HepG2 (cell line): ENCODE data around the gene SLC25A19. TPM values are rescaled to one million over a fixed set of nuclear protein-coding genes. Genes with fewer than 3 reads are reported as not detected.

ENCODE experiments used
- ATAC-seq: fragments of 200-7000 bp; cut with Tn5 transposase; 3 replicates; pipeline ENCODE4 v1.9.1; 2020; ENCODE audit warnings: mild to moderate bottlenecking, moderate library complexity
- BruUV-seq: library from RNA; stranded (reverse); fragments of 400-500 nt; replicated peaks from 2 replicates; lab custom pipeline; 2021; lab: Mats Ljungman, UMichigan
- CTCF ChIA-PET: fragments of 300-600 bp; formaldehyde crosslinking; extraction: SDS; loops from one replicate; lab custom pipeline; 2021; ENCODE audit warnings: low total read pairs, inconsistent platforms, low intra/inter-chr PET ratio; lab: Yijun Ruan, JAX
- POLR2A ChIA-PET: fragments of 350-600 bp; sonication (Branson Sonifier 250); formaldehyde crosslinking; loops from one replicate; lab custom pipeline; 2020; ENCODE audit warnings: antibody characterized with exemption, inconsistent platforms; lab: Yijun Ruan, JAX
- DNase-seq: peaks from one replicate; pipeline ENCODE4 v3.0.0-alpha.2; 2015; ENCODE audit warnings: low spot score
- FAIRE-seq: peaks from 3 replicates; lab custom pipeline; 2011; peaks lifted over from hg19 to GRCh38; lab: Jason Lieb, UNC
- H2AFZ ChIP-seq: one replicate; pipeline ENCODE4 v1.6.1; 2011; ENCODE audit warnings: low read length, inconsistent platforms
- H3K27ac ChIP-seq: fragments of 300-600 bp; 3 replicates; pipeline ENCODE4 v1.8.0; 2011; ENCODE audit warnings: mixed run types, mild to moderate bottlenecking, mixed read lengths, low read length, inconsistent platforms; ENCODE audit not compliant: insufficient read depth; ENCODE audit errors: extremely low read length
- H3K27me3 ChIP-seq, 2 experiments: fragments of 200-600 bp in 1 of 2; 2 replicates in 1 of 2; 3 replicates in 1 of 2; pipeline versions ENCODE4 v1.6.0 to v1.8.0; 2011; ENCODE audit warnings: low read length in 2 of 2, mild to moderate bottlenecking in 2 of 2, moderate library complexity in 2 of 2, inconsistent platforms in 1 of 2; ENCODE audit not compliant: insufficient read depth in 2 of 2, control insufficient read depth in 1 of 2
- H3K36me3 ChIP-seq, 2 experiments: fragments of 200-600 bp in 1 of 2; replicated peaks in 1 of 2; 2 replicates in 1 of 2; 3 replicates in 1 of 2; pipeline versions ENCODE4 v1.5.1 to v1.8.0; 2011; ENCODE audit warnings: low read length in 2 of 2, inconsistent platforms in 1 of 2; ENCODE audit not compliant: insufficient read depth in 2 of 2, control insufficient read depth in 1 of 2
- H3K4me1 ChIP-seq: 2 replicates; pipeline ENCODE4 v1.5.1; 2012; ENCODE audit warnings: low read length, inconsistent platforms; ENCODE audit not compliant: insufficient read depth
- H3K4me2 ChIP-seq: 2 replicates; pipeline ENCODE4 v1.6.0; 2011; ENCODE audit warnings: low read depth, low read length, inconsistent platforms
- H3K4me3 ChIP-seq, 3 experiments: fragments of 200-600 bp in 1 of 3; sonication (generic), shearing (Covaris generic) in 1 of 3; replicated peaks in 1 of 3; 2 replicates each; pipeline ENCODE4 v1.5.1; 2011 to 2016; ENCODE audit warnings: low read length in 3 of 3, inconsistent platforms in 2 of 3, low read depth in 2 of 3, mild to moderate bottlenecking in 2 of 3, control low read depth in 1 of 3, mixed read lengths in 1 of 3; ENCODE audit not compliant: insufficient read depth in 1 of 3
- H3K79me2 ChIP-seq: one replicate; pipeline ENCODE4 v1.6.1; 2011; ENCODE audit warnings: low read length, inconsistent platforms; ENCODE audit not compliant: insufficient read depth
- H3K9ac ChIP-seq: 2 replicates; pipeline ENCODE4 v1.6.0; 2011; ENCODE audit warnings: mild to moderate bottlenecking, low read depth, low read length, inconsistent platforms; ENCODE audit not compliant: insufficient read depth
- H3K9me3 ChIP-seq: 2 replicates; pipeline ENCODE4 v1.5.1; 2012; ENCODE audit warnings: mild to moderate bottlenecking, low read length
- H4K20me1 ChIP-seq: 2 replicates; pipeline ENCODE4 v1.6.0; 2011; ENCODE audit warnings: inconsistent platforms, mild to moderate bottlenecking, low read length, moderate library complexity; ENCODE audit not compliant: insufficient read depth
- CEBPB ChIP-seq: IDR thresholded peaks from 2 replicates; pipeline ENCODE4 v1.6.1; 2011; ENCODE audit warnings: low read depth, low read length, improper control_type of control experiment, borderline replicate concordance
- CREB1 ChIP-seq, 2 experiments: fragments of 450-650 bp in 1 of 2; IDR thresholded peaks; 2 replicates each; pipeline ENCODE4 v1.6.1; 2016 to 2017; ENCODE audit warnings: control low read depth in 1 of 2, mild to moderate bottlenecking in 1 of 2, missing compliant biosample characterization in 1 of 2, missing genetic modification characterization in 1 of 2
- FOXO1 ChIP-seq: sonication (generic); formaldehyde crosslinking; IDR thresholded peaks from 2 replicates; pipeline ENCODE4 v1.4.0; 2020; ENCODE audit warnings: missing genetic modification reagents
- HCFC1 ChIP-seq: fragments of 150-350 bp; IDR thresholded peaks from 2 replicates; pipeline ENCODE4 v1.6.1; 2014; ENCODE audit warnings: low read depth, low read length
- HMG20B ChIP-seq: conservative IDR thresholded peaks from 2 replicates; pipeline ENCODE4 v1.6.1; 2016; ENCODE audit warnings: missing genetic modification reagents, missing compliant biosample characterization
- HNRNPH1 ChIP-seq: fragments of 200-400 bp; formaldehyde crosslinking; optimal IDR thresholded peaks from 2 replicates; pipeline ENCODE3; 2017; ENCODE audit warnings: mild to moderate bottlenecking, low read depth, low read length
- SRSF9 ChIP-seq: fragments of 200-400 bp; formaldehyde crosslinking; IDR thresholded peaks from 2 replicates; pipeline ENCODE4 v1.6.1; 2018; ENCODE audit warnings: borderline replicate concordance, mild to moderate bottlenecking, low read depth, low read length; ENCODE audit not compliant: insufficient read depth, poor library complexity, severe bottlenecking
- TAF1 ChIP-seq: sonication (generic); formaldehyde crosslinking; IDR thresholded peaks from 2 replicates; pipeline ENCODE4 v1.4.0; 2020; ENCODE audit warnings: missing genetic modification reagents
- TP53 ChIP-seq: sonication (generic); formaldehyde crosslinking; conservative IDR thresholded peaks from 2 replicates; pipeline ENCODE4 v1.4.0; 2020; ENCODE audit warnings: missing genetic modification reagents
- ZEB1 ChIP-seq: IDR thresholded peaks from 2 replicates; pipeline ENCODE4 v1.6.1; 2012; ENCODE audit warnings: mild to moderate bottlenecking, low read depth, inconsistent platforms; ENCODE audit not compliant: insufficient replicate concordance
- ZNF121 ChIP-seq: sonication (generic); formaldehyde crosslinking; IDR thresholded peaks from 2 replicates; pipeline ENCODE4 v1.5.0; 2020; ENCODE audit warnings: mild to moderate bottlenecking, missing genetic modification reagents
- ZNF296 ChIP-seq: sonication (generic); formaldehyde crosslinking; conservative IDR thresholded peaks from 2 replicates; pipeline ENCODE4 v1.5.0; 2020; ENCODE audit warnings: mild to moderate bottlenecking, missing genetic modification reagents
- ZNF446 ChIP-seq: sonication (generic); formaldehyde crosslinking; IDR thresholded peaks from 2 replicates; pipeline ENCODE4 v1.5.0; 2020; ENCODE audit warnings: mild to moderate bottlenecking, missing genetic modification reagents
- ZNF652 ChIP-seq: IDR thresholded peaks from 2 replicates; pipeline ENCODE4 v1.6.1; 2016; ENCODE audit warnings: low read depth, borderline replicate concordance
- ZSCAN31 ChIP-seq: sonication (generic); formaldehyde crosslinking; IDR thresholded peaks from 2 replicates; pipeline ENCODE4 v1.5.0; 2020; ENCODE audit warnings: low read depth, mild to moderate bottlenecking, missing genetic modification reagents
- WGBS: methylation state at CpG from one replicate; pipeline ENCODE4 v1.1.6; 2017; ENCODE audit warnings: low lambda C conversion rate; 5-methylcytosine and 5-hydroxymethylcytosine counted together
- in situ Hi-C: cut with HindIII; loops from 2 replicates; pipeline ENCODE4 v1.10.0; 2017; ENCODE audit warnings: low pct_unique_long_range_greater_than_20kb; ENCODE audit not compliant: extremely low pct_ligation_motif_present
- intact Hi-C: fragments of 100-400 bp; cut with micrococcal nuclease; formaldehyde crosslinking; loops from one replicate; pipeline ENCODE4 v1.10.0; 2022; ENCODE audit not compliant: unreplicated experiment
- polyA plus RNA-seq, 8 experiments: library from polyadenylated mRNA; depleted of rRNA in 3 of 8; stranded (reverse) in 7 of 8; unstranded in 1 of 8; fragments of >200 nt; fragmentation: Illumina TruSeq in 4 of 8; extraction: Trizol in 4 of 8; gene quantifications; 2 replicates each; pipeline versions ENCODE4 v1.2.1 to v1.2.3, GENCODE V29; 2011 to 2016; ENCODE audit warnings: low read depth in 4 of 8, missing spikeins in 1 of 8, mixed read lengths in 1 of 8; ENCODE audit not compliant: insufficient read depth in 1 of 8
- total RNA-seq, 5 experiments: library from RNA; depleted of rRNA; stranded (reverse); fragments of >200 nt; fragmentation: Illumina TruSeq; extraction: Trizol; gene quantifications; 2 replicates each; pipeline ENCODE4 v1.2.3, GENCODE V29; 2016; ENCODE audit warnings: low read depth in 1 of 5
- TF ChIP-seq, protein P1 (sequence below): sonication (generic); formaldehyde crosslinking; IDR thresholded peaks from 2 replicates; pipeline ENCODE4 v1.8.1; 2023; ENCODE audit warnings: missing genetic modification reagents, mild to moderate bottlenecking, borderline replicate concordance
- TF ChIP-seq, protein P2 (sequence below): sonication (generic); formaldehyde crosslinking; IDR thresholded peaks from 2 replicates; pipeline ENCODE4 v1.5.1; 2020; ENCODE audit warnings: mild to moderate bottlenecking, moderate library complexity, missing genetic modification reagents

SLC25A19 gene
- total and polyA plus RNA-seq, 2 of the 13 experiments (the other 11 are each of a cell fraction or from before 2014, with no cell fraction given) = 24.4 to 41.4 TPM

DNA sequence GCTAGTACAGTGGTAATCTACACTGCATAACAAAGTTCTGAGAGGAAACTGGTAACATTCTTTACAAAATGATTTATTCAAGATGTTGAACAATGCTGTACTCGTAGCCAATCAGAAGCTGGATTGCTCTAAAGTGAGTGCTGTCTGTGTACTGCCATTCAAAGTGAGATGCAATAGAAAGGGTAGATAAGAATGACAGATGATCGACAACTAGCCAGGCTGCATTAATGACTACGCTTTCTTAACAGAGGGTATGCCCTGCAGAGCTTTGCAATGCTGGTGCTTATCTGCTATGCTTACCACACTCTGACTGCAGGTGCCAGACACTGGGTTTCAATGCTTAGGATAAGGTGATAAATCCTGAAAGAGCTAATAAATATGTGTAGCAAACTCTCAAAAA is 46.1 kb upstream of the SLC25A19 start (continued):
- no peak for TF ChIP-seq ZNF446
- no peak for TF ChIP-seq TP53 (CRISPR knock-in tag)
- TF ChIP-seq HCFC1 = no peak

DNA sequence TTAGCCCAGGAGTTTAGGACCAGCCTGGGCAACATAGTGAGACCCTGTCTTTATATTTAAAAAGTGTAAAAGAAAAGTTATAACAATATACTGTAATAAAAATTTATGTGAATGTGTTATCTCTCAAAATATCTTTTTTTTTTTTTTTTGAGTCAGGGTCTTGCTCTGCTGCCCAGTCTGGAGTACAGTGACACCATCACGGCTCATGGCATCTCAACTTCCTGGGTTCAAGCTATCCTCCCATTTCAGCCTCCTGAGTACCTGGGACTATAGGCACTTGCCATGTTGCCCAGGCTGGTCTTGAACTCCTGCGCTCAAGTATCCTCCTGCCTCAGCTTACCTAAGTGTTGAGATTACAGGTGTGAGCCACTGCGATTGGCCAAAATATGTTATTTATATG is 45.5 kb upstream of the SLC25A19 start:
- no peak overlapping the region for H3K4me3 ChIP-seq
- no peak overlapping the region for H3K9ac ChIP-seq
- H3K79me2 ChIP-seq = peaks cover 39% of the 10 kb centered on the region
- ChIA-PET POLR2A (no interaction called here), CTCF (no interaction called here)
- no peak for TF ChIP-seq SRSF9
- peak; percentile 87 for TF ChIP-seq ZNF121 (CRISPR knock-in tag)
- no peak for TF ChIP-seq ZEB1
- H3K4me2 ChIP-seq = no peak overlapping the region
- in situ Hi-C loops (no loop called here), intact Hi-C loops (no loop called here)
- 0 out of 2 replicates have a peak, but pooled peaks cover 9% of the 10 kb centered on the region for H3K4me1 ChIP-seq
- no peak for ATAC-seq
- peaks cover 9 to 21% of the 10 kb centered on the region in 2 experiments for H3K36me3 ChIP-seq
- no peak overlapping the region for H2AFZ ChIP-seq
- no peak overlapping the region for H3K27ac ChIP-seq
- no peak for FAIRE-seq
- WGBS = 100% methylated on average over 3 of the region's 3 CpGs
- no peaks in the 10 kb centered on the region for H3K9me3 ChIP-seq
- H4K20me1 ChIP-seq = no peaks in the 10 kb centered on the region; the same call in 1 of the 2 replicates
- H3K27me3 ChIP-seq = no peaks in the 10 kb centered on the region
- DNase-seq = no peak
- BruUV-seq = no TSS peak

DNA sequence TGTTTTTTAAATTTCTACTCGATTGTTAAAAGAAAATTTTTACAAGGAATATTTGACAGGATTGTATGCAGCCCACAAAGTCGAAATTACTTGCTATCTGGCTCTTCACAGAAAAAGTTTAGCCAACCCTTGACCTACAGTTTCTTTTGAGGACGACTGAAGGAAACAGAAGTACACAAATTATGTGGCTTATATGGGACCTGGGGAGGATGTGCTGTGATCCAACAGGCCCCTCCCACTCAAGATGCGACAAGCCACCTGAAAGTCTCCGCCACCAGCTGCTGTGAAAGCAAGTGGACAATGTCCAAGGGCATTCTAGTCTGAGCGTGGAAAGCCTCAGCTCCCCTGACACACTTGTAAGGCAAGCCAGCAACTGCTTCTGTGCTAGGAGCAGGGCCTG is 42.4 kb upstream of the SLC25A19 start:
- Histone ChIP-seq H3K27me3 (no peaks in the 10 kb centered on the region), H2AFZ (no peak overlapping the region), H3K9ac (no peak overlapping the region), H3K36me3 (peaks cover 11 to 31% of the 10 kb centered on the region in 2 experiments), H3K79me2 (peaks cover 30% of the 10 kb centered on the region), H4K20me1 (no peaks in the 10 kb centered on the region; the same call in 1 of the 2 replicates), H3K4me3 (no peak overlapping the region), H3K9me3 (no peaks in the 10 kb centered on the region), H3K27ac (no peak overlapping the region), H3K4me1 (peaks cover 10% of the 10 kb centered on the region), H3K4me2 (no peak overlapping the region)
- 95% methylated on average over 6 of the region's 6 CpGs for WGBS
- no peak for ATAC-seq
- ChIA-PET CTCF (no interaction called here), POLR2A (interaction anchor here (1.4 kb wide), 1 partner anchor 62 kb away, joined by 3 read pairs; no protein-coding TSS in a partner anchor)
- in situ Hi-C loops (no loop called here), intact Hi-C loops (no loop called here)
- no peak for DNase-seq
- no peak for FAIRE-seq
- BruUV-seq = no TSS peak
- TF ChIP-seq HNRNPH1 = no peak
- TF ChIP-seq TAF1 = no peak
- TF ChIP-seq ZNF296 = no peak
- no peak for TF ChIP-seq ZSCAN31 (CRISPR knock-in tag)
- TF ChIP-seq, protein P1, sequence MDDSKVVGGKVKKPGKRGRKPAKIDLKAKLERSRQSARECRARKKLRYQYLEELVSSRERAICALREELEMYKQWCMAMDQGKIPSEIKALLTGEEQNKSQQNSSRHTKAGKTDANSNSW (CRISPR knock-in tag) = no peak
- no peak for TF ChIP-seq HMG20B (CRISPR knock-in tag)
- TF ChIP-seq, protein P2, sequence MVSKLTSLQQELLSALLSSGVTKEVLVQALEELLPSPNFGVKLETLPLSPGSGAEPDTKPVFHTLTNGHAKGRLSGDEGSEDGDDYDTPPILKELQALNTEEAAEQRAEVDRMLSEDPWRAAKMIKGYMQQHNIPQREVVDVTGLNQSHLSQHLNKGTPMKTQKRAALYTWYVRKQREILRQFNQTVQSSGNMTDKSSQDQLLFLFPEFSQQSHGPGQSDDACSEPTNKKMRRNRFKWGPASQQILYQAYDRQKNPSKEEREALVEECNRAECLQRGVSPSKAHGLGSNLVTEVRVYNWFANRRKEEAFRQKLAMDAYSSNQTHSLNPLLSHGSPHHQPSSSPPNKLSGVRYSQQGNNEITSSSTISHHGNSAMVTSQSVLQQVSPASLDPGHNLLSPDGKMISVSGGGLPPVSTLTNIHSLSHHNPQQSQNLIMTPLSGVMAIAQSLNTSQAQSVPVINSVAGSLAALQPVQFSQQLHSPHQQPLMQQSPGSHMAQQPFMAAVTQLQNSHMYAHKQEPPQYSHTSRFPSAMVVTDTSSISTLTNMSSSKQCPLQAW (CRISPR knock-in tag) = no peak
- TF ChIP-seq CREB1 (IDR thresholded peaks at IDR 0.05) = no peak
- no peak for TF ChIP-seq CREB1 (CRISPR knock-in tag; IDR thresholded peaks at IDR 0.05)
- TF ChIP-seq CEBPB = no peak
- TF ChIP-seq FOXO1 (CRISPR knock-in tag) = no peak
- no peak for TF ChIP-seq ZNF652 (CRISPR knock-in tag)
